Measurements from ENCODE around the gene ABCA4.

Gene ABCA4

GRCh38 chr1:94037392-94038229, 83.3 kb downstream of the ABCA4 start:
- TF ChIP-seq USF1 (IDR thresholded peaks at IDR 0.05): no peak
- no peak for TF ChIP-seq EP300 (IDR thresholded peaks at IDR 0.05; ENCODE audit: borderline replicate concordance)
- TF ChIP-seq, protein P1, sequence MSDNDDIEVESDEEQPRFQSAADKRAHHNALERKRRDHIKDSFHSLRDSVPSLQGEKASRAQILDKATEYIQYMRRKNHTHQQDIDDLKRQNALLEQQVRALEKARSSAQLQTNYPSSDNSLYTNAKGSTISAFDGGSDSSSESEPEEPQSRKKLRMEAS (IDR thresholded peaks at IDR 0.05): no peak
- no peak for TF ChIP-seq ZBTB7A (IDR thresholded peaks at IDR 0.05; ENCODE audit: low read depth)
- no peak for TF ChIP-seq CEBPB (IDR thresholded peaks at IDR 0.05)
- TF ChIP-seq REST (IDR thresholded peaks at IDR 0.05; ENCODE audit: low read depth): no peak
- TF ChIP-seq TAF1 (IDR thresholded peaks at IDR 0.05; ENCODE audit: low read depth): no peak
- no peak for TF ChIP-seq NFIC (IDR thresholded peaks at IDR 0.05)
- no peak for TF ChIP-seq TCF12 (IDR thresholded peaks at IDR 0.05; ENCODE audit: low read depth)
- TF ChIP-seq TEAD4 (IDR thresholded peaks at IDR 0.05): no peak
- no peak for TF ChIP-seq CREB1 (IDR thresholded peaks at IDR 0.05; ENCODE audit: low read depth)
- no peak for TF ChIP-seq YY1 (IDR thresholded peaks at IDR 0.05; ENCODE audit: low read depth)
- no peak for TF ChIP-seq RAD21 (IDR thresholded peaks at IDR 0.05; ENCODE audit: low read depth)
- no peak for TF ChIP-seq FOXM1 (IDR thresholded peaks at IDR 0.05; ENCODE audit: borderline replicate concordance, low read depth)

DNA sequence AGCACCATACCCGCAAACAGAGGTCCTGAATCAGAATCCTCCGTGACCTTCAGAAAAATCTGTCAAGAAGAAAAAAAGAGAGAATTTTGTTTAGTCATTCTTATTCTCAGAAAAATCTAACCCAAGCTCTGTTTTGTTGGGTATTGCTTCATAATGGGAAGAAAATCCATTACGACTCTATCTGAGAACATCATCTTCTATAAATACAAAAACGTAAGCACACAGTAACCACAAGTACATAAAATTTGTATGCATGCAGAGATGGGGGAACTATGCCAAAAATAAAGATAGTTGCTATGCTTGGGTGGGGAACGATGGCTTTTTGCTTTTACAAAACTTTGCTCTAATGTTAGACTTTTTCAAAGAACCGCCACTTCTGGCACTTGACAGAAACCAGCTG, 84.2 kb downstream of the ABCA4 start:
- TF ChIP-seq YY1 (IDR thresholded peaks at IDR 0.05; ENCODE audit: low read depth) (no peak), EGR1 (IDR thresholded peaks at IDR 0.05) (no peak), TAF1 (IDR thresholded peaks at IDR 0.05; ENCODE audit: low read depth) (no peak), REST (IDR thresholded peaks at IDR 0.05; ENCODE audit: low read depth) (no peak), EP300 (IDR thresholded peaks at IDR 0.05; ENCODE audit: borderline replicate concordance) (no peak), CREB1 (IDR thresholded peaks at IDR 0.05; ENCODE audit: low read depth) (no peak), ZBTB7A (IDR thresholded peaks at IDR 0.05; ENCODE audit: low read depth) (no peak), FOXM1 (IDR thresholded peaks at IDR 0.05; ENCODE audit: borderline replicate concordance, low read depth) (no peak), NFIC (IDR thresholded peaks at IDR 0.05) (no peak), RAD21 (IDR thresholded peaks at IDR 0.05; ENCODE audit: low read depth) (no peak), TEAD4 (IDR thresholded peaks at IDR 0.05) (no peak), TCF12 (IDR thresholded peaks at IDR 0.05; ENCODE audit: low read depth) (no peak)
- TF ChIP-seq, protein P1 (IDR thresholded peaks at IDR 0.05): no peak

DNA sequence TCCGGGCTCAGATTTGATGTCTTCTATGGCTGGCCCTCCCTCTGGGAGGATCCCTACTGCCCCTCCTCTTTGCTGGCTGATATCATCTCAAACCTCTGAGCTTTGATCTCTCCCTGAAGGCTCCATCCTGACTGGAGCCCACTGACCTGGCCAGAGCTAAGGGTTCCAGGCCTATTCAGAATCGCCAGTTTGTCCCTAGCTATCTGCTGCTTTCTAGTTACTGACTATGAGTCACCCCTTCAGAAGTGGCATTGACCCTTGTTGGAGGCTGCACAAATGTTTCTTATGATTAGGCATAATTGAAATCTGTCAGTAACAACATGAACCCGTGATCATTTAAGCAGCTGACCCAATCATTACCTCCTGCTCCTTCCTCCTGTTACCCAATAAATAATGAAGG, 87.1 kb downstream of the ABCA4 start:
- TF ChIP-seq CREB1 (IDR thresholded peaks at IDR 0.05; ENCODE audit: low read depth): no peak
- no peak for TF ChIP-seq CEBPB (IDR thresholded peaks at IDR 0.05)
- TF ChIP-seq YY1 (IDR thresholded peaks at IDR 0.05; ENCODE audit: low read depth): no peak
- TF ChIP-seq NFIC (IDR thresholded peaks at IDR 0.05): no peak
- TF ChIP-seq ZBTB7A (IDR thresholded peaks at IDR 0.05; ENCODE audit: low read depth): no peak
- TF ChIP-seq USF1 (IDR thresholded peaks at IDR 0.05): no peak
- TF ChIP-seq TAF1 (IDR thresholded peaks at IDR 0.05; ENCODE audit: low read depth): no peak
- no peak for TF ChIP-seq TCF12 (IDR thresholded peaks at IDR 0.05; ENCODE audit: low read depth)
- TF ChIP-seq EGR1 (IDR thresholded peaks at IDR 0.05): no peak
- no peak for TF ChIP-seq RAD21 (IDR thresholded peaks at IDR 0.05; ENCODE audit: low read depth)
- no peak for TF ChIP-seq FOXM1 (IDR thresholded peaks at IDR 0.05; ENCODE audit: borderline replicate concordance, low read depth)

DNA sequence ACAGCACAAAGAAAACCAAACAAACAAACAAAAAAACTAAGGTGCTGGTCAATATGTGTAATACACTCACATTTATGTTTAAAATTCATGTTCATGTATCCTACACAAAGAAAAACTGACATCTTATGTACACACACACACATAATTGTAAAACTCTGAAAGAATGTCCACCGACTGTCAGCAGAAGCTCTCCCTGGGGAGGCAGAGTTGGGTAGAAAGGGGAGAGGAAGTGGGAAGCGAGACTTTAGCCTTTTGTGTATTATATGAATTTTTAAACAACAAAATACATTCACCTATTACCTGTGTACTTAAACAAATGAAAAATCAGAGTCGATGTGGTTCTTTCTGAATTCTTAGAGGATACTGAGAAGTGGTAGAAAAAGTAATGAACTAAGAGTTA, 88.3 kb downstream of the ABCA4 start:
- TF ChIP-seq USF1 (IDR thresholded peaks at IDR 0.05) (no peak), EP300 (IDR thresholded peaks at IDR 0.05; ENCODE audit: borderline replicate concordance) (no peak), CREB1 (IDR thresholded peaks at IDR 0.05; ENCODE audit: low read depth) (no peak), TEAD4 (IDR thresholded peaks at IDR 0.05) (no peak), REST (IDR thresholded peaks at IDR 0.05; ENCODE audit: low read depth) (no peak), CEBPB (IDR thresholded peaks at IDR 0.05) (no peak), FOXM1 (IDR thresholded peaks at IDR 0.05; ENCODE audit: borderline replicate concordance, low read depth) (no peak)
- TF ChIP-seq, protein P1 (IDR thresholded peaks at IDR 0.05): no peak
